NOMO-1 (cell line): Measurements from ENCODE around the gene AUTS2.

Experiments
- DNase-seq, 2 experiments: peaks; one replicate each; lab custom pipeline; 2025; ENCODE audit not compliant: unreplicated experiment in 2 of 2; lab: John Stamatoyannopoulos, UW

Gene AUTS2

GRCh38 chr7:70504254-70504653, 906.0 kb downstream of the AUTS2 start:
- DNase-seq, result no peak

- no peak for DNase-seq
These were observed 907.2 kb downstream of the AUTS2 start for GRCh38 chr7:70505468-70505867.

GRCh38 chr7:70505886-70506285, 907.6 kb downstream of the AUTS2 start:
- DNase-seq, result no peak

GRCh38 chr7:70506434-70506833, 908.2 kb downstream of the AUTS2 start:
- DNase-seq, result no peak

- DNase-seq, result no peak
These were observed 913.9 kb downstream of the AUTS2 start for GRCh38 chr7:70512144-70512543.

GRCh38 chr7:70512761-70513160, 914.5 kb downstream of the AUTS2 start:
- no peak for DNase-seq

- DNase-seq, result no peak
These were observed 922.3 kb downstream of the AUTS2 start for GRCh38 chr7:70520611-70521010.

- DNase-seq, result no peak
These were observed 925.1 kb downstream of the AUTS2 start for GRCh38 chr7:70523249-70523988.

GRCh38 chr7:70523989-70524351, 925.7 kb downstream of the AUTS2 start:
- DNase-seq, result no peak

- no peak for DNase-seq
These were observed 927.7 kb downstream of the AUTS2 start for GRCh38 chr7:70525991-70526390.

- DNase-seq, result no peak
These were observed 929.3 kb downstream of the AUTS2 start for GRCh38 chr7:70527520-70528115.

- no peak for DNase-seq
These were observed 931.2 kb downstream of the AUTS2 start for GRCh38 chr7:70529436-70529835.

- DNase-seq, result no peak
These were observed 931.8 kb downstream of the AUTS2 start for GRCh38 chr7:70529914-70530585.

- no peak for DNase-seq
These were observed 935.3 kb downstream of the AUTS2 start for GRCh38 chr7:70533614-70534013.

- no peak for DNase-seq
These were observed 940.9 kb downstream of the AUTS2 start for GRCh38 chr7:70539205-70539604.

- no peak for DNase-seq
These were observed 941.3 kb downstream of the AUTS2 start for GRCh38 chr7:70539617-70540016.

GRCh38 chr7:70540641-70541040, 942.4 kb downstream of the AUTS2 start:
- no peak for DNase-seq

- DNase-seq, result peak in 1 of 2 experiments; percentile 14
These were observed 944.6 kb downstream of the AUTS2 start for GRCh38 chr7:70542750-70543376.

- DNase-seq, result no peak
These were observed 945.7 kb downstream of the AUTS2 start for GRCh38 chr7:70544016-70544415.

GRCh38 chr7:70545214-70545613, 946.9 kb downstream of the AUTS2 start:
- no peak for DNase-seq

- DNase-seq, result no peak
These were observed 953.9 kb downstream of the AUTS2 start for GRCh38 chr7:70552141-70552540.

GRCh38 chr7:70553364-70553763, 955.1 kb downstream of the AUTS2 start:
- DNase-seq, result no peak
